ENCODE measurements around the gene CADPS. TPM values are rescaled to one million over a fixed set of nuclear protein-coding genes. Genes with fewer than 3 reads are reported as not detected.

CADPS gene
- total RNA-seq, 1 experiment from 2014 or later = not detected

DNA sequence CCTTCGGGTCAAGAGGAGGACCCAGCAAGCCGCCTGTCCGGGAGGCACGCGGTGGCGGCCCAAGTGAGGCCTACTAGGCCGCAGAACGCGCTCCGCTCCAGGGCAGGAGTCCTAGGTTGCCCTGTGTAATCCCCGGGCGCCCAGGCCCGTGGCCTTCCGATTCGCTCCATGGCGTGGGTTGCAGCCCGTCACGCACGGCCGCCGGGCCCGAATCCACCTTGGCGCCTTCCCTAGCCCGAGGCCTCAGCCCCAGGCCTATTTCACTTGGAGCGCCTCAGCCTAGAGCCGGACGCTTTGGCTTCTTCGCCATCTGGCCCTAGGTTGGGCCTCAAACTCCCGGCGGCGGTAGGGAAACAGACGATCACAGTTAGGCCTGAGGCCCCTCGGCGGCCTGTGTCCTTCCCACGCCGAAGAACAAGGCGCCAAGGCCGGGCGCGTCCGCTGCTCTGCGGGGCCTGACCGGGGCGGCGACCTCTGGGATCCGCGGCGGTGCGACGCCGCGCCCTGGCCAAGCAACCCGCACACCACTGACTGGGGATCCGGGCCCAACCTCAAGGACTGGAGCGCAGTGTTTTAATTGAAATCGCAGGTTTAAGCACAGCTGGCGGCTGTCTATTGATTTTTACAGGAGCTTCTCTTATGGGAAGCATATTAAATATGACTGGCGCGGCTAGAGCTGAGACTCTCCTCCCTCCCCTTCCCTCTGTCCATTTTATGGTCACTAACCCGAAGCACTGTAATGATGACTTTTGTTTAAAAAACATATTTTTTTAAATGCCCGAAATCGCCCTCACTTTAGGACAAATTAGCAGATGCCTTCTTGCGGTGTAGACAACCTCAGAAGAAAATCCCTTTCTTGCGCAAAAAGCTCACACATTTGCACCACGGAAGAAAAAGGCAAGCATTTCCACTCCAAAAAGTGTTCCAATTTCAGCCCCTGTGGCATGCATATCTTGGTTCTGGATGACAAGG is 498.0 kb downstream of the CADPS start:
- Histone ChIP-seq H3K27me3 (ENCODE audit: control insufficient read depth, insufficient read depth, low read length) (peaks cover 22% of the 10 kb centered on the region), H3K9me3 (ENCODE audit: control insufficient read depth, insufficient read depth, low read depth, low read length) (no peaks in the 10 kb centered on the region), H3K36me3 (ENCODE audit: control insufficient read depth, insufficient read depth, low read length) (no peaks in the 10 kb centered on the region), H3K4me3 (ENCODE audit: low read depth in 2 of 2, low read length in 2 of 2) (no peak overlapping the region), H3K4me1 (ENCODE audit: control insufficient read depth, insufficient read depth, low read length) (peaks cover 3% of the 10 kb centered on the region), H3K27ac (ENCODE audit: low read length) (no peak overlapping the region)
- BruUV-seq (replicated peaks) = no TSS peak
- in situ Hi-C loops (cut with HindIII; ENCODE audit: low pct_unique_long_range_greater_than_20kb, low sequenced_read_pairs) = no loop called here
- intact Hi-C loops (cut with micrococcal nuclease; ENCODE audit: unreplicated experiment) = no loop called here
- ChIA-PET POLR2A (no interaction called here), CTCF (no interaction called here)
- DNase-seq (ENCODE audit: low read depth, low spot score) = no peak
- no peak for TF ChIP-seq SIN3A (IDR thresholded peaks at IDR 0.05; ENCODE audit: borderline replicate concordance, insufficient read depth, low read depth, low read length)
- TF ChIP-seq, protein P1, sequence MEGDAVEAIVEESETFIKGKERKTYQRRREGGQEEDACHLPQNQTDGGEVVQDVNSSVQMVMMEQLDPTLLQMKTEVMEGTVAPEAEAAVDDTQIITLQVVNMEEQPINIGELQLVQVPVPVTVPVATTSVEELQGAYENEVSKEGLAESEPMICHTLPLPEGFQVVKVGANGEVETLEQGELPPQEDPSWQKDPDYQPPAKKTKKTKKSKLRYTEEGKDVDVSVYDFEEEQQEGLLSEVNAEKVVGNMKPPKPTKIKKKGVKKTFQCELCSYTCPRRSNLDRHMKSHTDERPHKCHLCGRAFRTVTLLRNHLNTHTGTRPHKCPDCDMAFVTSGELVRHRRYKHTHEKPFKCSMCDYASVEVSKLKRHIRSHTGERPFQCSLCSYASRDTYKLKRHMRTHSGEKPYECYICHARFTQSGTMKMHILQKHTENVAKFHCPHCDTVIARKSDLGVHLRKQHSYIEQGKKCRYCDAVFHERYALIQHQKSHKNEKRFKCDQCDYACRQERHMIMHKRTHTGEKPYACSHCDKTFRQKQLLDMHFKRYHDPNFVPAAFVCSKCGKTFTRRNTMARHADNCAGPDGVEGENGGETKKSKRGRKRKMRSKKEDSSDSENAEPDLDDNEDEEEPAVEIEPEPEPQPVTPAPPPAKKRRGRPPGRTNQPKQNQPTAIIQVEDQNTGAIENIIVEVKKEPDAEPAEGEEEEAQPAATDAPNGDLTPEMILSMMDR (IDR thresholded peaks at IDR 0.05) = no peak
- TF ChIP-seq, protein P2, sequence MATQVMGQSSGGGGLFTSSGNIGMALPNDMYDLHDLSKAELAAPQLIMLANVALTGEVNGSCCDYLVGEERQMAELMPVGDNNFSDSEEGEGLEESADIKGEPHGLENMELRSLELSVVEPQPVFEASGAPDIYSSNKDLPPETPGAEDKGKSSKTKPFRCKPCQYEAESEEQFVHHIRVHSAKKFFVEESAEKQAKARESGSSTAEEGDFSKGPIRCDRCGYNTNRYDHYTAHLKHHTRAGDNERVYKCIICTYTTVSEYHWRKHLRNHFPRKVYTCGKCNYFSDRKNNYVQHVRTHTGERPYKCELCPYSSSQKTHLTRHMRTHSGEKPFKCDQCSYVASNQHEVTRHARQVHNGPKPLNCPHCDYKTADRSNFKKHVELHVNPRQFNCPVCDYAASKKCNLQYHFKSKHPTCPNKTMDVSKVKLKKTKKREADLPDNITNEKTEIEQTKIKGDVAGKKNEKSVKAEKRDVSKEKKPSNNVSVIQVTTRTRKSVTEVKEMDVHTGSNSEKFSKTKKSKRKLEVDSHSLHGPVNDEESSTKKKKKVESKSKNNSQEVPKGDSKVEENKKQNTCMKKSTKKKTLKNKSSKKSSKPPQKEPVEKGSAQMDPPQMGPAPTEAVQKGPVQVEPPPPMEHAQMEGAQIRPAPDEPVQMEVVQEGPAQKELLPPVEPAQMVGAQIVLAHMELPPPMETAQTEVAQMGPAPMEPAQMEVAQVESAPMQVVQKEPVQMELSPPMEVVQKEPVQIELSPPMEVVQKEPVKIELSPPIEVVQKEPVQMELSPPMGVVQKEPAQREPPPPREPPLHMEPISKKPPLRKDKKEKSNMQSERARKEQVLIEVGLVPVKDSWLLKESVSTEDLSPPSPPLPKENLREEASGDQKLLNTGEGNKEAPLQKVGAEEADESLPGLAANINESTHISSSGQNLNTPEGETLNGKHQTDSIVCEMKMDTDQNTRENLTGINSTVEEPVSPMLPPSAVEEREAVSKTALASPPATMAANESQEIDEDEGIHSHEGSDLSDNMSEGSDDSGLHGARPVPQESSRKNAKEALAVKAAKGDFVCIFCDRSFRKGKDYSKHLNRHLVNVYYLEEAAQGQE (IDR thresholded peaks at IDR 0.05; ENCODE audit: insufficient read depth in 1 of 2, low read depth in 2 of 2, low read length in 1 of 2) = no peak
- no peak for TF ChIP-seq POLR2AphosphoS5 (IDR thresholded peaks at IDR 0.05; ENCODE audit: low read depth, low read length)
- no peak for TF ChIP-seq TCF7L2 (IDR thresholded peaks at IDR 0.05; ENCODE audit: low read depth, low read length)
- ATAC-seq = no peak

DNA sequence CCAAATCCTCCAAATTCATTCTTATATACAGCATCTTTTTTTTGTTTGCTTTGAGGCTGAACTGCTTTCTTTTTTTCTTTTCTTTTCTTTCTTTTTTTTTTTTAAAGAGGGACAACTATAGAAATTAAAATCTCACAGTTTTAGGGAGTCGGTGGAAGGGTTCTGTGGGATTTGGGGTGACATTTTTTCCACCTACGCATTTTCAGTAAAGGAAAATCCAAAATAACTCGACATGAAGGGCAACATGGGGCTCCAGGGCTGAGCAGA is 498.8 kb downstream of the CADPS start:
- Histone ChIP-seq H3K9me3 (ENCODE audit: control insufficient read depth, insufficient read depth, low read depth, low read length) (no peaks in the 10 kb centered on the region), H3K4me1 (ENCODE audit: control insufficient read depth, insufficient read depth, low read length) (peaks cover 3% of the 10 kb centered on the region), H3K27me3 (ENCODE audit: control insufficient read depth, insufficient read depth, low read length) (peaks cover 17% of the 10 kb centered on the region), H3K27ac (ENCODE audit: low read length) (no peak overlapping the region), H3K36me3 (ENCODE audit: control insufficient read depth, insufficient read depth, low read length) (no peaks in the 10 kb centered on the region), H3K4me3 (ENCODE audit: low read depth in 2 of 2, low read length in 2 of 2) (no peak overlapping the region)
- in situ Hi-C loops (cut with HindIII; ENCODE audit: low pct_unique_long_range_greater_than_20kb, low sequenced_read_pairs) (no loop called here), intact Hi-C loops (cut with micrococcal nuclease; ENCODE audit: unreplicated experiment) (no loop called here)
- TF ChIP-seq, protein P2 (IDR thresholded peaks at IDR 0.05; ENCODE audit: insufficient read depth in 1 of 2, low read depth in 2 of 2, low read length in 1 of 2) = no peak
- TF ChIP-seq, protein P1 (IDR thresholded peaks at IDR 0.05) = no peak
- TF ChIP-seq SIN3A (IDR thresholded peaks at IDR 0.05; ENCODE audit: borderline replicate concordance, insufficient read depth, low read depth, low read length) (no peak), TCF7L2 (IDR thresholded peaks at IDR 0.05; ENCODE audit: low read depth, low read length) (no peak), POLR2AphosphoS5 (IDR thresholded peaks at IDR 0.05; ENCODE audit: low read depth, low read length) (no peak)
- ChIA-PET CTCF (no interaction called here), POLR2A (no interaction called here)
- no peak for DNase-seq (ENCODE audit: low read depth, low spot score)
- no peak for ATAC-seq
- no TSS peak for BruUV-seq (replicated peaks)
